ENCODE results near the gene TMEM184B. TPM values are rescaled to one million over a fixed set of nuclear protein-coding genes. Genes with fewer than 3 reads are reported as not detected.

The TMEM184B gene
- total RNA-seq, 1 experiment from 2014 or later: 89.7 TPM

DNA sequence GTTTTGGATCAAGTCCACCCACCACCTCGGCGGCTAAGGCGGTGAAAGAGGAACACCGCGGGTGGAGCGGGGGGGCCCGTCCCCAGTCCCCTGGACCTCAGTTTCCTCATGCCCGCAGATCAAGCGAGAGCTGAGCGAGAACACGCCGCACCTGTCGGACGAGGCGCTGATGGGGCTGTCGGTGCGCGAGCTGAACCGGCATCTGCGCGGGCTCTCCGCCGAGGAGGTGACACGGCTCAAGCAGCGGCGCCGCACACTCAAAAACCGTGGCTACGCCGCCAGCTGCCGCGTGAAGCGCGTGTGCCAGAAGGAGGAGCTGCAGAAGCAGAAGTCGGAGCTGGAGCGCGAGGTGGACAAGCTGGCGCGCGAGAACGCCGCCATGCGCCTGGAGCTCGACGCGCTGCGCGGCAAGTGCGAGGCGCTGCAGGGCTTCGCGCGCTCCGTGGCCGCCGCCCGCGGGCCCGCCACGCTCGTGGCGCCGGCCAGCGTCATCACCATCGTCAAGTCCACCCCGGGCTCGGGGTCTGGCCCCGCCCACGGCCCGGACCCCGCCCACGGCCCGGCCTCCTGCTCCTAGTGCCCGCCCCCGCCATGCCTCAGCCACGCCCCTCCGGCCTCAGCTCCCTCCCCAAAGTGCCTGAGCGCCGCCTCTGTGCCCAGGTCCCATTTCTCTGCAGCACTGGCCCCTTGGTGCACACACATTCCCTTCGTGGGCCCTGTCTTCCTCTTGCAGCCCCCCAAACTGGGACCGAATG, 58.3 kb downstream of the TMEM184B start (continued):
- TF ChIP-seq JUN (CRISPR knock-in tag; IDR thresholded peaks at IDR 0.05): peak; percentile 79; the same call in 1 of the 2 replicates
- TF ChIP-seq IRF2 (CRISPR knock-in tag; IDR thresholded peaks at IDR 0.05; ENCODE audit: borderline replicate concordance, low read depth): peak; percentile 74; the same call in 1 of the 2 replicates
- TF ChIP-seq SMAD3 (CRISPR knock-in tag; IDR thresholded peaks at IDR 0.05; ENCODE audit: borderline replicate concordance): no peak
- no peak for TF ChIP-seq ZNF232 (CRISPR knock-in tag; IDR thresholded peaks at IDR 0.05)
- peak; percentile 79 for TF ChIP-seq NFE2L1 (CRISPR knock-in tag; IDR thresholded peaks at IDR 0.05)
- TF ChIP-seq ZBTB21 (CRISPR knock-in tag; IDR thresholded peaks at IDR 0.05; ENCODE audit: borderline replicate concordance): no peak
- no peak for TF ChIP-seq CTCF (IDR thresholded peaks at IDR 0.05)
- TF ChIP-seq, protein P1, sequence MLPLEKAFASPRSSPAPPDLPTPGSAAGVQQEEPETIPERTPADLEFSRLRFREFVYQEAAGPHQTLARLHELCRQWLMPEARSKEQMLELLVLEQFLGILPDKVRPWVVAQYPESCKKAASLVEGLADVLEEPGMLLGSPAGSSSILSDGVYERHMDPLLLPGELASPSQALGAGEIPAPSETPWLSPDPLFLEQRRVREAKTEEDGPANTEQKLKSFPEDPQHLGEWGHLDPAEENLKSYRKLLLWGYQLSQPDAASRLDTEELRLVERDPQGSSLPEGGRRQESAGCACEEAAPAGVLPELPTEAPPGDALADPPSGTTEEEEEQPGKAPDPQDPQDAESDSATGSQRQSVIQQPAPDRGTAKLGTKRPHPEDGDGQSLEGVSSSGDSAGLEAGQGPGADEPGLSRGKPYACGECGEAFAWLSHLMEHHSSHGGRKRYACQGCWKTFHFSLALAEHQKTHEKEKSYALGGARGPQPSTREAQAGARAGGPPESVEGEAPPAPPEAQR (CRISPR knock-in tag; IDR thresholded peaks at IDR 0.05): no peak
- TF ChIP-seq, protein P2, sequence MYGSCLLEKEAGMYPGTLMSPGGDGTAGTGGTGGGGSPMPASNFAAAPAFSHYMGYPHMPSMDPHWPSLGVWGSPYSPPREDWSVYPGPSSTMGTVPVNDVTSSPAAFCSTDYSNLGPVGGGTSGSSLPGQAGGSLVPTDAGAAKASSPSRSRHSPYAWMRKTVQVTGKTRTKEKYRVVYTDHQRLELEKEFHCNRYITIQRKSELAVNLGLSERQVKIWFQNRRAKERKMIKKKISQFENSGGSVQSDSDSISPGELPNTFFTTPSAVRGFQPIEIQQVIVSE (CRISPR knock-in tag; IDR thresholded peaks at IDR 0.05; ENCODE audit: borderline replicate concordance): no peak
- no peak; the same call in 1 of the 2 replicates for TF ChIP-seq TEAD4 (CRISPR knock-in tag; IDR thresholded peaks at IDR 0.05)
- TF ChIP-seq, protein P3, sequence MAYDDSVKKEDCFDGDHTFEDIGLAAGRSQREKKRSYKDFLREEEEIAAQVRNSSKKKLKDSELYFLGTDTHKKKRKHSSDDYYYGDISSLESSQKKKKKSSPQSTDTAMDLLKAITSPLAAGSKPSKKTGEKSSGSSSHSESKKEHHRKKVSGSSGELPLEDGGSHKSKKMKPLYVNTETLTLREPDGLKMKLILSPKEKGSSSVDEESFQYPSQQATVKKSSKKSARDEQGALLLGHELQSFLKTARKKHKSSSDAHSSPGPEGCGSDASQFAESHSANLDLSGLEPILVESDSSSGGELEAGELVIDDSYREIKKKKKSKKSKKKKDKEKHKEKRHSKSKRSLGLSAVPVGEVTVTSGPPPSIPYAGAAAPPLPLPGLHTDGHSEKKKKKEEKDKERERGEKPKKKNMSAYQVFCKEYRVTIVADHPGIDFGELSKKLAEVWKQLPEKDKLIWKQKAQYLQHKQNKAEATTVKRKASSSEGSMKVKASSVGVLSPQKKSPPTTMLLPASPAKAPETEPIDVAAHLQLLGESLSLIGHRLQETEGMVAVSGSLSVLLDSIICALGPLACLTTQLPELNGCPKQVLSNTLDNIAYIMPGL (CRISPR knock-in tag; IDR thresholded peaks at IDR 0.05): peak; percentile 54; the same call in 1 of the 2 replicates
- no peak for TF ChIP-seq JAZF1 (CRISPR knock-in tag; IDR thresholded peaks at IDR 0.05)
- no peak for TF ChIP-seq E2F5 (CRISPR knock-in tag; IDR thresholded peaks at IDR 0.05)
- TF ChIP-seq, protein P4, sequence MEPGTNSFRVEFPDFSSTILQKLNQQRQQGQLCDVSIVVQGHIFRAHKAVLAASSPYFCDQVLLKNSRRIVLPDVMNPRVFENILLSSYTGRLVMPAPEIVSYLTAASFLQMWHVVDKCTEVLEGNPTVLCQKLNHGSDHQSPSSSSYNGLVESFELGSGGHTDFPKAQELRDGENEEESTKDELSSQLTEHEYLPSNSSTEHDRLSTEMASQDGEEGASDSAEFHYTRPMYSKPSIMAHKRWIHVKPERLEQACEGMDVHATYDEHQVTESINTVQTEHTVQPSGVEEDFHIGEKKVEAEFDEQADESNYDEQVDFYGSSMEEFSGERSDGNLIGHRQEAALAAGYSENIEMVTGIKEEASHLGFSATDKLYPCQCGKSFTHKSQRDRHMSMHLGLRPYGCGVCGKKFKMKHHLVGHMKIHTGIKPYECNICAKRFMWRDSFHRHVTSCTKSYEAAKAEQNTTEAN (CRISPR knock-in tag; IDR thresholded peaks at IDR 0.05): peak; percentile 66; the same call in 1 of the 2 replicates
- TF ChIP-seq, protein P5, sequence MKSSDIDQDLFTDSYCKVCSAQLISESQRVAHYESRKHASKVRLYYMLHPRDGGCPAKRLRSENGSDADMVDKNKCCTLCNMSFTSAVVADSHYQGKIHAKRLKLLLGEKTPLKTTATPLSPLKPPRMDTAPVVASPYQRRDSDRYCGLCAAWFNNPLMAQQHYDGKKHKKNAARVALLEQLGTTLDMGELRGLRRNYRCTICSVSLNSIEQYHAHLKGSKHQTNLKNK (CRISPR knock-in tag; IDR thresholded peaks at IDR 0.05): no peak
- TF ChIP-seq, protein P6, sequence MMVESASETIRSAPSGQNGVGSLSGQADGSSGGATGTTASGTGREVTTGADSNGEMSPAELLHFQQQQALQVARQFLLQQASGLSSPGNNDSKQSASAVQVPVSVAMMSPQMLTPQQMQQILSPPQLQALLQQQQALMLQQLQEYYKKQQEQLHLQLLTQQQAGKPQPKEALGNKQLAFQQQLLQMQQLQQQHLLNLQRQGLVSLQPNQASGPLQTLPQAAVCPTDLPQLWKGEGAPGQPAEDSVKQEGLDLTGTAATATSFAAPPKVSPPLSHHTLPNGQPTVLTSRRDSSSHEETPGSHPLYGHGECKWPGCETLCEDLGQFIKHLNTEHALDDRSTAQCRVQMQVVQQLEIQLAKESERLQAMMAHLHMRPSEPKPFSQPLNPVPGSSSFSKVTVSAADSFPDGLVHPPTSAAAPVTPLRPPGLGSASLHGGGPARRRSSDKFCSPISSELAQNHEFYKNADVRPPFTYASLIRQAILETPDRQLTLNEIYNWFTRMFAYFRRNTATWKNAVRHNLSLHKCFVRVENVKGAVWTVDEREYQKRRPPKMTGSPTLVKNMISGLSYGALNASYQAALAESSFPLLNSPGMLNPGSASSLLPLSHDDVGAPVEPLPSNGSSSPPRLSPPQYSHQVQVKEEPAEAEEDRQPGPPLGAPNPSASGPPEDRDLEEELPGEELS (CRISPR knock-in tag; IDR thresholded peaks at IDR 0.05): peak; percentile 50; the same call in 1 of the 2 replicates
- peak; percentile 74; the same call in 1 of the 2 replicates for TF ChIP-seq ETV6 (CRISPR knock-in tag; IDR thresholded peaks at IDR 0.05)
- peak; percentile 6; the same call in 1 of the 2 replicates for TF ChIP-seq TEAD1 (CRISPR knock-in tag; IDR thresholded peaks at IDR 0.05)

All from WTC11 (cell line).